Measurements from ENCODE around the gene WDHD1.

Gene WDHD1

DNA sequence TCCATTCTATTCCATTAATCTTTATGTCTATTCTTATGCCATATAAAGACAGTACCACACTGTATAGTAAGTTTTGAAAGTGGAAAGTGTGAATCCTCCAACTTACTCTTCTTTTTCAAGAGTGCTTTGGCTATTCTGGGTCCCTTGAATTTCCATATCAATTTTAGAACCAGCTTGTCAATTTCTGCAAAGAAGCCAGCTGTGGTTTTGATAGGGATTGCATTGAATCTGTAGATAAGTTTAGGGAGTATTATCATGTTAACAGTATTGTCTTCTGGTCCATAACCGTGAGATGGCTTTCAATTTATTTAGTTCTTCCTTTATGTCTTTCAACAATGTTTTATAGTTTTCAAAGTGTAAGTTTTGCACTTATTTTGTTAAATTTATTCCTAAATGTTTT, 90.1 kb downstream of the WDHD1 start:
- Histone ChIP-seq H3K27me3 (ENCODE audit: insufficient read depth, low read depth) (no peaks in the 10 kb centered on the region), H4K20me1 (ENCODE audit: insufficient read depth) (no peaks in the 10 kb centered on the region), H3K4me3 (IDR thresholded peaks at IDR 0.05; ENCODE audit: insufficient read depth, low read depth, low read length) (no peak overlapping the region), H3K4me2 (no peak overlapping the region), H2AFZ (ENCODE audit: low read depth) (no peak overlapping the region), H3K79me2 (ENCODE audit: insufficient read depth, low read depth) (no peaks in the 10 kb centered on the region), H3K9ac (no peak overlapping the region), H3K27ac (no peak overlapping the region), H3K36me3 (ENCODE audit: insufficient read depth) (no peaks in the 10 kb centered on the region), H3K4me1 (ENCODE audit: low read depth, poor library complexity, severe bottlenecking) (no peaks in the 10 kb centered on the region)
- no peak for TF ChIP-seq CTCF (conservative IDR thresholded peaks at IDR 0.05; ENCODE audit: low read depth, low read length)

DNA sequence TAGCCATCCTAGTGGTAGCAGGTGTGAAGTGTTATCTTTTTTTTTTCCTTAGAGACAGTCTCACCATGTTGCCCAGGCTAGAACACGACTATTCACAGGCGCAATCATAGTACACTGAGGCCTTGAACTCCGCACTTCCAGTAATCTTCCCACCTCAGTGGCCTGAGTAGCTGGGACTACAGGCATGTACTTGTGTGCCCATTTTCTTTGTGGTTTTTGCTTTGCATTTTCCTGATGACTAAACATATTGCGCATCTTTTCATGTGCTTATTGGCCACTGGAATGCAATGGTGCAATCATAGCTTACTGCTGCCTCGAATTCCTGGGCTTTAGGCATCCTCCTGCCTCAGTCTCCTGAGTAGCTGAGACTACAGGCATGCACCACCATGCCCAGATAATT, 90.9 kb downstream of the WDHD1 start:
- H3K4me2 ChIP-seq = no peak overlapping the region
- H4K20me1 ChIP-seq (ENCODE audit: insufficient read depth) = no peaks in the 10 kb centered on the region
- no peak for TF ChIP-seq CTCF (conservative IDR thresholded peaks at IDR 0.05; ENCODE audit: low read depth, low read length)
- no peaks in the 10 kb centered on the region for H3K4me1 ChIP-seq (ENCODE audit: low read depth, poor library complexity, severe bottlenecking)
- no peak overlapping the region for H2AFZ ChIP-seq (ENCODE audit: low read depth)
- no peak overlapping the region for H3K27ac ChIP-seq
- H3K79me2 ChIP-seq (ENCODE audit: insufficient read depth, low read depth) = no peaks in the 10 kb centered on the region
- H3K36me3 ChIP-seq (ENCODE audit: insufficient read depth) = no peaks in the 10 kb centered on the region
- H3K9ac ChIP-seq = no peak overlapping the region
- H3K27me3 ChIP-seq (ENCODE audit: insufficient read depth, low read depth) = no peaks in the 10 kb centered on the region
- H3K4me3 ChIP-seq (IDR thresholded peaks at IDR 0.05; ENCODE audit: insufficient read depth, low read depth, low read length) = no peak overlapping the region

GRCh38 chr14:54935100-54935499, 91.8 kb downstream of the WDHD1 start:
- Histone ChIP-seq H3K27me3 (ENCODE audit: insufficient read depth, low read depth) (no peaks in the 10 kb centered on the region), H2AFZ (ENCODE audit: low read depth) (no peak overlapping the region), H4K20me1 (ENCODE audit: insufficient read depth) (no peaks in the 10 kb centered on the region), H3K27ac (no peak overlapping the region), H3K36me3 (ENCODE audit: insufficient read depth) (no peaks in the 10 kb centered on the region), H3K4me2 (no peak overlapping the region), H3K9ac (no peak overlapping the region), H3K4me1 (ENCODE audit: low read depth, poor library complexity, severe bottlenecking) (no peaks in the 10 kb centered on the region), H3K4me3 (IDR thresholded peaks at IDR 0.05; ENCODE audit: insufficient read depth, low read depth, low read length) (no peak overlapping the region), H3K79me2 (ENCODE audit: insufficient read depth, low read depth) (no peaks in the 10 kb centered on the region)
- TF ChIP-seq CTCF (conservative IDR thresholded peaks at IDR 0.05; ENCODE audit: low read depth, low read length) = no peak

DNA sequence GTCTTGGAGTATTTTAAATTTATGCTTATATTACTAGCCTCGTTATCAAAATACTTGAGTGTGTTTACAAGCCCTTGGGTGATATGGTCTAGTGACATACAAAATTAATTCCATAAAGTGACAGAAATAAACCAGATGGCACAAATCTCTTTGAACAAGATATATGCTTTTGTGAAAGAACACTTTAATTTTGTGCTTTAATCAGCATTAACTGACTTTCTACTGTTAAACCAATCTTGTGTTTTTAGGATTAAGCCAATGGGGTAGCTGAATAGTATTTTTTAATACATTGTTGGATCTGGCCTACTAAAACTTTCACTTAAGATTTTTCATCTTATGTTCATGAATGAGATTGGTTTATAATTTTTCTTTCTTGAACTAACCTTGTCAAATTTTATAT, 93.9 kb downstream of the WDHD1 start:
- H3K4me3 ChIP-seq (IDR thresholded peaks at IDR 0.05; ENCODE audit: insufficient read depth, low read depth, low read length) = no peak overlapping the region
- H3K4me2 ChIP-seq = no peak overlapping the region
- H3K4me1 ChIP-seq (ENCODE audit: low read depth, poor library complexity, severe bottlenecking) = no peaks in the 10 kb centered on the region
- H3K36me3 ChIP-seq (ENCODE audit: insufficient read depth) = no peaks in the 10 kb centered on the region
- no peak overlapping the region for H3K9ac ChIP-seq
- H3K79me2 ChIP-seq (ENCODE audit: insufficient read depth, low read depth) = no peaks in the 10 kb centered on the region
- TF ChIP-seq CTCF (conservative IDR thresholded peaks at IDR 0.05; ENCODE audit: low read depth, low read length) = no peak
- no peak overlapping the region for H2AFZ ChIP-seq (ENCODE audit: low read depth)
- no peaks in the 10 kb centered on the region for H3K27me3 ChIP-seq (ENCODE audit: insufficient read depth, low read depth)
- H4K20me1 ChIP-seq (ENCODE audit: insufficient read depth) = no peaks in the 10 kb centered on the region
- H3K27ac ChIP-seq = no peak overlapping the region
